C4-2B (cell line): ENCODE measurements around the gene NRN1L.
"Not testable (repeated sequence)": the region's sequence is repeated elsewhere in the genome, so short reads cannot be mapped to it uniquely, and the experiment has no call there.

Experiments
- H3K27ac ChIP-seq: fragments of 450-650 bp; 2 replicates; pipeline ENCODE4 v1.5.1; 2017
- CTCF ChIP-seq: fragments of 450-650 bp; conservative IDR thresholded peaks from 2 replicates; pipeline ENCODE4 v1.5.1; 2017; ENCODE audit warnings: mild to moderate bottlenecking
- ZFX ChIP-seq: fragments of 450-650 bp; IDR thresholded peaks from 2 replicates; pipeline ENCODE4 v1.6.1; 2017

Gene NRN1L

GRCh38 chr16:67862623-67863583 lies 21.8 kb upstream of the NRN1L start:
- H3K27ac ChIP-seq: no peak overlapping the region

DNA sequence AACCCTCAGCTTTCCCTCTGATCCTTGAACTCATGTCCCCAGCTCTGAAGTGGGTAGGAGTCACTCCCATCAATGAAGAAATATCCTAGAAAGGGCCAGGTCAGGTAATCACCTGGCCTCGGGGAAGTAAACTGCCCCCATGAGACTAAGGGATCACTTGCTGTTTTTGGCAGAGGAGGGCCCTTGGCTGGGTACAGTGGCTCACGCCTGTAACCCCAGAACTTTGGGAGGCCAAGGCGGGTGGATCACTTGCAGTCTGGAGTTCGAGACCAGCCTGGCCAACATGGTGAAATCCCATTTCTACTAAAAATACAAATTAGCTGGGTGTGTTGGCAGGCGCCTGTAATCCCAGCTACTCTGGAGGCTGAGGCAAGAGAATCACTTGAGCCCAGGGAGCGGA lies 20.6 kb upstream of the NRN1L start:
- not testable (repeated sequence) for H3K27ac ChIP-seq

More at GRCh38 chr16:67862623-67863583, 21.8 kb upstream of the NRN1L start:
- TF ChIP-seq CTCF (no peak), ZFX (no peak)

DNA sequence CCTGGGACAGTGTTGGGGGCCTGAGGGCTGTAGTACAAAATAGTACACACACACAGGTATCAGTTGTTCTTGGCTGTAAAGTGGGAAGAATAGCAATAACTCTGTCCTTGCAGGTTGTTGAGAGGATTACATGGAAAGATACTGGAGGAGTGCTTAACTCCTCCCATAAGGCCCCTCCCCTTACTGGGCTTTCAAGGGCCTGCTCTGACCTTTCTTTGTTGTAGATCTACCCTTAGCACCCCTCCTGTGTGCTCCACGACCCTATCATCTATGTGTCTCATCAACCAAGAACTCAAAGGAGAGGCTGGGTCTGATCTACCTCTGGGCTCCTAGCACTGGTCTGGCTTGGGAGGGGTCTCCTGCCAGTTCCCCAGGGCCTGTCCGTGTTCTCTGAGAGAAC lies 20.1 kb upstream of the NRN1L start:
- H3K27ac ChIP-seq: no peak overlapping the region
- TF ChIP-seq CTCF (no peak), ZFX (no peak)

GRCh38 chr16:67865318-67865717 lies 19.4 kb upstream of the NRN1L start:
- TF ChIP-seq ZFX: no peak
- TF ChIP-seq CTCF: no peak; the same call in 1 of the 2 replicates

DNA sequence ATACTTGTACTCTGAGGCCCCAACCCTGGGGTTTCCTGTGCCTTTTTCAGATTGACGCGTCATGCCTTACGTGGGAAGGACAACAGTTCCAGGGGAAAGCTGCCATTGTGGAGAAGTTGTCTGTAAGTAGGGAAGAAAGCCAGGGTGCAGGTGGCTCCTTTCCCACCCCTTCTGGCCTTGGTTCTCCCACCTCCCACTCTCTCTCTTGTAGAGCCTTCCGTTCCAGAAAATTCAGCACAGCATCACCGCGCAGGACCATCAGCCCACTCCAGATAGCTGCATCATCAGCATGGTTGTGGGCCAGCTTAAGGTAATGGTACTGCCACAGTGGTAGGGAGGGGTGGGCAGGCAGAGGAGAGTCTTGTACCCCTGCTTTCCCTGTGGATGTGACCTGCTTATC lies 16.4 kb upstream of the NRN1L start:
- H3K27ac ChIP-seq: no peak overlapping the region
- TF ChIP-seq CTCF: no peak
- TF ChIP-seq ZFX: no peak

More at GRCh38 chr16:67865318-67865717, 19.4 kb upstream of the NRN1L start:
- H3K27ac ChIP-seq: no peak overlapping the region

DNA sequence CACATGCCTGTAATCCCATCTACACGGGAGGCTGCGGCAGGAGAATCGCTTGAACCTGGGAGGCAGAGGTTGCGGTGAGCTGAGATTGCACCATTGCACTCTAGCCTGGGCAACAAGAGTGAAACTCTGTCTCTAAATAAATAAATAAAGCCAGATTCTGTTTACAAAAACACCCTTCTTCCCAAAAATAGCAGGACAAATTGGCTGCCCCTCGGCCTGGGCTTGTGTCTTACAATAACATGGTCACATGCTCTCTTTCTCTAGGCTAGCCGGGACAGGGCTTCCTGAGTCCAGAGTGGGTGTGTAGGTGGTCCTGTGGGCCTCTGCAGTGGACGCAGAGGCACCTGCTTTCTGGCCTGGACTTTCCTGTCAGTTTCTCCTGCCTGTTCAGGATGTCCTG lies 15.0 kb upstream of the NRN1L start:
- H3K27ac ChIP-seq: no peak overlapping the region

DNA sequence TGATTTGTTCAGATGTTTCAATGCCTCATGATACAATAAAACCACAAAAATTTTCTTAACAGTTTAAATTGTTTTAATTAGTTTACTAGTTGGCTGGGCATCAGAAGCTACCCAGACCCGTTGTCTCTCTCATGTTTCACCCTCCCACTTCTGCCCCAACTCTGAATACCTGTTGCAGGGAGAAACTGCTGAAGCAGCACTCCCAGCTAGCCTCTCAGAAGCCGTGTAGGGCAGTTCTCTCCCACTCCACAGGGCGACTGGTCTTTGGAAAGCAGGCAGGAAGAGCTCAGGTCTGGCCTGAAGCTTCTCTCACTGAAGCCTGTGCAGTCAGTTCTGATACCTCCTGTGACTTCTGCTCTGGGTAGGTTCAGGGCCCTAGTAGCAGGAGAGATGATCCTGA lies 13.4 kb upstream of the NRN1L start:
- TF ChIP-seq ZFX (no peak), CTCF (no peak)

More for the DNA sequence above, 15.0 kb upstream of the NRN1L start:
- TF ChIP-seq ZFX (no peak), CTCF (no peak)

More for the DNA sequence above, 13.4 kb upstream of the NRN1L start:
- no peak overlapping the region for H3K27ac ChIP-seq
